Measurements from ENCODE around the gene PPARA.

PPARA gene

GRCh38 chr22:46185283-46185682 is 35.0 kb downstream of the PPARA start:
- H3K23ac ChIP-seq (ENCODE audit: low read depth, low read length, poor library complexity): no peak overlapping the region
- H3K9ac ChIP-seq (ENCODE audit: low read depth, low read length, poor library complexity): no peak overlapping the region
- no peak overlapping the region for H3K18ac ChIP-seq (ENCODE audit: low read length)
- no peaks in the 10 kb centered on the region for H3K4me1 ChIP-seq (ENCODE audit: control insufficient read depth in 2 of 2, insufficient read depth in 1 of 2, low read depth in 1 of 2, low read length in 2 of 2)
- no peak overlapping the region for H4K8ac ChIP-seq (ENCODE audit: low read depth, low read length)
- no peak overlapping the region for H3K14ac ChIP-seq (ENCODE audit: low read length)
- H3K9me3 ChIP-seq (replicated peaks in 1 of 2; ENCODE audit: control insufficient read depth in 2 of 2, insufficient read depth in 1 of 2, low read depth in 1 of 2, low read length in 2 of 2): peaks cover 14 to 16% of the 10 kb centered on the region in 2 donors
- no peaks in the 10 kb centered on the region for H3K36me3 ChIP-seq (replicated peaks in 1 of 2; ENCODE audit: control insufficient read depth in 2 of 2, insufficient read depth in 2 of 2, low read length in 2 of 2)
- no peak overlapping the region for H2AFZ ChIP-seq (ENCODE audit: low read length)
- H2BK15ac ChIP-seq (ENCODE audit: low read length): no peak overlapping the region
- no peak overlapping the region for H3K27ac ChIP-seq (replicated peaks; ENCODE audit: low read length)
- H3K4me3 ChIP-seq (ENCODE audit: low read length in 2 of 2): no peak overlapping the region
- no peak overlapping the region for H3K4me2 ChIP-seq (ENCODE audit: insufficient read depth, low read length, poor library complexity, severe bottlenecking)
- H2AK5ac ChIP-seq (ENCODE audit: low read depth, low read length): no peak overlapping the region
- H2BK12ac ChIP-seq (ENCODE audit: low read length): no peak overlapping the region
- no CpG with 5 or more reads among the region's 2 CpGs for WGBS, 2 donors (ENCODE audit: extremely low coverage in 2 of 2, insufficient read length in 2 of 2, insufficient replicate concordance in 1 of 2)
- H3K79me1 ChIP-seq (ENCODE audit: low read depth, low read length): no peaks in the 10 kb centered on the region
- no peak overlapping the region for H2BK120ac ChIP-seq (ENCODE audit: low read depth, low read length)
- H2BK5ac ChIP-seq (ENCODE audit: low read length): no peak overlapping the region
- H3K4ac ChIP-seq (ENCODE audit: low read length): no peak overlapping the region
- H4K91ac ChIP-seq (ENCODE audit: low read depth, low read length, poor library complexity): no peak overlapping the region
- no peak for DNase-seq (ENCODE audit: low spot score)
- no peaks in the 10 kb centered on the region for H3K27me3 ChIP-seq (ENCODE audit: control insufficient read depth in 3 of 3, insufficient read depth in 3 of 3, low read depth in 1 of 3, low read length in 3 of 3)

GRCh38 chr22:46187862-46188261 is 37.5 kb downstream of the PPARA start:
- Histone ChIP-seq H2BK5ac (ENCODE audit: low read length) (no peak overlapping the region), H4K91ac (ENCODE audit: low read depth, low read length, poor library complexity) (no peak overlapping the region), H2BK120ac (ENCODE audit: low read depth, low read length) (no peak overlapping the region), H3K4me3 (ENCODE audit: low read length in 2 of 2) (no peak overlapping the region), H3K4me2 (ENCODE audit: insufficient read depth, low read length, poor library complexity, severe bottlenecking) (no peak overlapping the region), H3K23ac (ENCODE audit: low read depth, low read length, poor library complexity) (no peak overlapping the region), H3K27me3 (ENCODE audit: control insufficient read depth in 3 of 3, insufficient read depth in 3 of 3, low read depth in 1 of 3, low read length in 3 of 3) (no peaks in the 10 kb centered on the region), H2AK5ac (ENCODE audit: low read depth, low read length) (no peak overlapping the region), H3K9me3 (replicated peaks in 1 of 2; ENCODE audit: control insufficient read depth in 2 of 2, insufficient read depth in 1 of 2, low read depth in 1 of 2, low read length in 2 of 2) (peaks cover 0 to 1% of the 10 kb centered on the region in 2 donors), H2BK15ac (ENCODE audit: low read length) (no peak overlapping the region), H3K79me1 (ENCODE audit: low read depth, low read length) (no peaks in the 10 kb centered on the region), H3K14ac (ENCODE audit: low read length) (no peak overlapping the region), H3K9ac (ENCODE audit: low read depth, low read length, poor library complexity) (no peak overlapping the region), H3K27ac (replicated peaks; ENCODE audit: low read length) (no peak overlapping the region), H3K18ac (ENCODE audit: low read length) (no peak overlapping the region), H3K4ac (ENCODE audit: low read length) (no peak overlapping the region), H3K4me1 (ENCODE audit: control insufficient read depth in 2 of 2, insufficient read depth in 1 of 2, low read depth in 1 of 2, low read length in 2 of 2) (no peaks in the 10 kb centered on the region), H2BK12ac (ENCODE audit: low read length) (no peak overlapping the region), H3K36me3 (replicated peaks in 1 of 2; ENCODE audit: control insufficient read depth in 2 of 2, insufficient read depth in 2 of 2, low read length in 2 of 2) (no peaks in the 10 kb centered on the region), H4K8ac (ENCODE audit: low read depth, low read length) (no peak overlapping the region), H2AFZ (ENCODE audit: low read length) (no peak overlapping the region)
- no CpG with 5 or more reads among the region's 3 CpGs for WGBS, 2 donors (ENCODE audit: extremely low coverage in 2 of 2, insufficient read length in 2 of 2, insufficient replicate concordance in 1 of 2)
- no peak for DNase-seq (ENCODE audit: low spot score)

GRCh38 chr22:46192210-46192993 is 42.1 kb downstream of the PPARA start:
- Histone ChIP-seq H3K4me2 (ENCODE audit: insufficient read depth, low read length, poor library complexity, severe bottlenecking) (no peak overlapping the region), H3K36me3 (replicated peaks in 1 of 2; ENCODE audit: control insufficient read depth in 2 of 2, insufficient read depth in 2 of 2, low read length in 2 of 2) (no peaks in the 10 kb centered on the region), H3K9ac (ENCODE audit: low read depth, low read length, poor library complexity) (no peak overlapping the region), H4K8ac (ENCODE audit: low read depth, low read length) (no peak overlapping the region), H3K4ac (ENCODE audit: low read length) (no peak overlapping the region), H3K4me3 (ENCODE audit: low read length in 2 of 2) (no peak overlapping the region), H4K91ac (ENCODE audit: low read depth, low read length, poor library complexity) (no peak overlapping the region), H2AK5ac (ENCODE audit: low read depth, low read length) (no peak overlapping the region), H2BK5ac (ENCODE audit: low read length) (no peak overlapping the region), H3K18ac (ENCODE audit: low read length) (no peak overlapping the region), H3K9me3 (replicated peaks in 1 of 2; ENCODE audit: control insufficient read depth in 2 of 2, insufficient read depth in 1 of 2, low read depth in 1 of 2, low read length in 2 of 2) (no peaks in the 10 kb centered on the region), H3K27ac (replicated peaks; ENCODE audit: low read length) (no peak overlapping the region), H2BK120ac (ENCODE audit: low read depth, low read length) (no peak overlapping the region), H3K14ac (ENCODE audit: low read length) (no peak overlapping the region), H3K79me1 (ENCODE audit: low read depth, low read length) (peaks cover 2% of the 10 kb centered on the region), H2BK15ac (ENCODE audit: low read length) (no peak overlapping the region), H2BK12ac (ENCODE audit: low read length) (no peak overlapping the region), H3K4me1 (ENCODE audit: control insufficient read depth in 2 of 2, insufficient read depth in 1 of 2, low read depth in 1 of 2, low read length in 2 of 2) (no peaks in the 10 kb centered on the region), H3K27me3 (ENCODE audit: control insufficient read depth in 3 of 3, insufficient read depth in 3 of 3, low read depth in 1 of 3, low read length in 3 of 3) (no peaks in the 10 kb centered on the region), H2AFZ (ENCODE audit: low read length) (no peak overlapping the region), H3K23ac (ENCODE audit: low read depth, low read length, poor library complexity) (no peak overlapping the region)
- no peak for DNase-seq (ENCODE audit: low spot score)
- no CpG with 5 or more reads among the region's 5 CpGs for WGBS, 2 donors (ENCODE audit: extremely low coverage in 2 of 2, insufficient read length in 2 of 2, insufficient replicate concordance in 1 of 2)

DNA sequence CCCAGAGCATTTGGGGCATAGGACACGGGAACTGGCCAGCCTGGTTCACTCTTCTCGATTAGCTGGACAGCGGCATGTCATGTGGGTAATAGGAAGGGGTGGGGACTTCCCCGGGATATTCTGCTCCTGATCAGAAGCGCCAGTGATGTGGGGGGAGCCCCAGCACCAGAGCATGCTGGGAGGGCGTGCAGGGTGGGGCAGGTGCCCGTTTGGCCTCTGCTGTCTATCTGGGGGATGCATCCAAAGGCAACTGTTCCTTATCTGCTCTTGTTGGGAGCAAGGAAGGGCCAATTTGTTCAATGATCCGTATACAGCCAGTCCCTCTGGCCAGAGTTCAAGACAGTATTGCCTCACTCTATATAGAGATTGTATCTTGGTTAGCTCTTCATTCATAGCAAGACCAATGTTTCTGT is 43.6 kb downstream of the PPARA start:
- Histone ChIP-seq H4K8ac (ENCODE audit: low read depth, low read length) (no peak overlapping the region), H3K9ac (ENCODE audit: low read depth, low read length, poor library complexity) (no peak overlapping the region), H2BK12ac (ENCODE audit: low read length) (no peak overlapping the region), H3K18ac (ENCODE audit: low read length) (peak overlapping the region; percentile 19), H3K4me3 (ENCODE audit: low read length in 2 of 2) (no peak overlapping the region), H2BK5ac (ENCODE audit: low read length) (no peak overlapping the region), H2BK15ac (ENCODE audit: low read length) (no peak overlapping the region), H3K23ac (ENCODE audit: low read depth, low read length, poor library complexity) (no peak overlapping the region), H3K79me1 (ENCODE audit: low read depth, low read length) (peaks cover 2% of the 10 kb centered on the region), H3K36me3 (replicated peaks in 1 of 2; ENCODE audit: control insufficient read depth in 2 of 2, insufficient read depth in 2 of 2, low read length in 2 of 2) (no peaks in the 10 kb centered on the region), H2BK120ac (ENCODE audit: low read depth, low read length) (no peak overlapping the region), H3K4ac (ENCODE audit: low read length) (no peak overlapping the region), H3K27ac (replicated peaks; ENCODE audit: low read length) (no peak overlapping the region), H2AFZ (ENCODE audit: low read length) (no peak overlapping the region), H2AK5ac (ENCODE audit: low read depth, low read length) (no peak overlapping the region), H3K27me3 (ENCODE audit: control insufficient read depth in 3 of 3, insufficient read depth in 3 of 3, low read depth in 1 of 3, low read length in 3 of 3) (no peaks in the 10 kb centered on the region), H3K4me1 (ENCODE audit: control insufficient read depth in 2 of 2, insufficient read depth in 1 of 2, low read depth in 1 of 2, low read length in 2 of 2) (no peaks in the 10 kb centered on the region), H3K14ac (ENCODE audit: low read length) (no peak overlapping the region), H3K9me3 (replicated peaks in 1 of 2; ENCODE audit: control insufficient read depth in 2 of 2, insufficient read depth in 1 of 2, low read depth in 1 of 2, low read length in 2 of 2) (no peaks in the 10 kb centered on the region), H4K91ac (ENCODE audit: low read depth, low read length, poor library complexity) (no peak overlapping the region), H3K4me2 (ENCODE audit: insufficient read depth, low read length, poor library complexity, severe bottlenecking) (no peak overlapping the region)
- no peak for DNase-seq (ENCODE audit: low spot score)
- WGBS, 2 donors (ENCODE audit: extremely low coverage in 2 of 2, insufficient read length in 2 of 2, insufficient replicate concordance in 1 of 2): no CpG with 5 or more reads among the region's 8 CpGs
